ENCODE measurements around the gene OR5B12. TPM values are rescaled to one million over a fixed set of nuclear protein-coding genes. Genes with fewer than 3 reads are reported as not detected.

Gene OR5B12
- total and polyA plus RNA-seq, 4 donors: not detected

GRCh38 chr11:58434217-58434616, 7.8 kb downstream of the OR5B12 start:
- Histone ChIP-seq H3K4me3 (ENCODE audit: low read depth in 1 of 3, low read length in 3 of 3) (no peak overlapping the region), H3K36me3 (ENCODE audit: control insufficient read depth in 4 of 4, insufficient read depth in 3 of 4, low read depth in 1 of 4, low read length in 3 of 4) (no peaks in the 10 kb centered on the region), H3K4me1 (ENCODE audit: control insufficient read depth in 4 of 4, insufficient read depth in 4 of 4, low read length in 3 of 4) (no peaks in the 10 kb centered on the region), H3K27me3 (ENCODE audit: control insufficient read depth in 4 of 4, insufficient read depth in 4 of 4, low read length in 3 of 4) (no peaks in the 10 kb centered on the region), H3K9ac (ENCODE audit: low read depth in 1 of 2, low read length in 2 of 2) (no peak overlapping the region), H3K27ac (ENCODE audit: low read depth in 1 of 2, low read length in 2 of 2) (no peak overlapping the region), H3K9me3 (ENCODE audit: control insufficient read depth in 4 of 4, low read length in 3 of 4) (peaks cover 1 to 8% (median 3%) of the 10 kb centered on the region in 4 donors)
- WGBS: 73% methylated on average over 3 of the region's 3 CpGs
- no peak for TF ChIP-seq NR2F2 (IDR thresholded peaks at IDR 0.05)
- TF ChIP-seq MAX (IDR thresholded peaks at IDR 0.05): no peak
- TF ChIP-seq GABPA (IDR thresholded peaks at IDR 0.05 in 1 of 2, conservative IDR thresholded peaks at IDR 0.05 in 1 of 2): no peak
- TF ChIP-seq FOXA2 (IDR thresholded peaks at IDR 0.05): no peak
- no peak for TF ChIP-seq HNF4A (conservative IDR thresholded peaks at IDR 0.05)
- TF ChIP-seq EGR1 (IDR thresholded peaks at IDR 0.05; ENCODE audit: low read depth in 2 of 2): no peak
- TF ChIP-seq RXRA (IDR thresholded peaks at IDR 0.05): no peak
- no peak for TF ChIP-seq REST (IDR thresholded peaks at IDR 0.05)
- no peak for TF ChIP-seq FOXA1 (IDR thresholded peaks at IDR 0.05)
- TF ChIP-seq CTCF (IDR thresholded peaks at IDR 0.05; ENCODE audit: low read depth, low read length, missing input control): no peak
- TF ChIP-seq TAF1 (conservative IDR thresholded peaks at IDR 0.05): no peak
- TF ChIP-seq YY1 (IDR thresholded peaks at IDR 0.05): no peak
- no peak for TF ChIP-seq ZBTB33 (IDR thresholded peaks at IDR 0.05)
- no peak for TF ChIP-seq SP1 (IDR thresholded peaks at IDR 0.05)
- no peak for TF ChIP-seq RAD21 (IDR thresholded peaks at IDR 0.05)
- no peak for TF ChIP-seq ATF3 (IDR thresholded peaks at IDR 0.05)
- no peak for TF ChIP-seq JUND (IDR thresholded peaks at IDR 0.05)
- no peak for DNase-seq (ENCODE audit: low spot score)

All from liver (tissue), 9 donors.